GM23248 (cell line): Measurements from ENCODE around the gene PROM1. TPM values are rescaled to one million over a fixed set of nuclear protein-coding genes. Genes with fewer than 3 reads are reported as not detected.

ENCODE experiments used
- DNase-seq: peaks from one replicate; pipeline ENCODE4 v3.0.0-alpha.2; 2015
- H2AFZ ChIP-seq: fragments of 200-600 bp; sonication (generic); 2 replicates; pipeline ENCODE4 v1.6.1; 2016; ENCODE audit warnings: antibody characterized with exemption
- H3F3A ChIP-seq: fragments of 200-600 bp; sonication (generic); 2 replicates; pipeline ENCODE4 v1.6.1; 2016; ENCODE audit warnings: mild to moderate bottlenecking, antibody characterized with exemption, mixed run types; ENCODE audit not compliant: insufficient read depth
- H3K27ac ChIP-seq: fragments of 200-600 bp; sonication (generic); 2 replicates; pipeline ENCODE4 v1.5.1; 2016; ENCODE audit warnings: mild to moderate bottlenecking
- H3K27me3 ChIP-seq: fragments of 200-600 bp; sonication (generic); replicated peaks from 2 replicates; pipeline ENCODE4 v1.6.1; 2016; ENCODE audit warnings: mild to moderate bottlenecking; ENCODE audit not compliant: insufficient read depth
- H3K36me3 ChIP-seq: fragments of 200-600 bp; sonication (generic); 2 replicates; pipeline ENCODE4 v1.6.1; 2016; ENCODE audit warnings: low read depth, mild to moderate bottlenecking
- H3K4me1 ChIP-seq: fragments of 200-600 bp; sonication (generic); 2 replicates; pipeline ENCODE4 v1.6.1; 2016; ENCODE audit warnings: mild to moderate bottlenecking; ENCODE audit not compliant: insufficient read depth
- H3K4me2 ChIP-seq: fragments of 200-600 bp; sonication (generic); one replicate; pipeline ENCODE4 v1.6.1; 2016; ENCODE audit warnings: mild to moderate bottlenecking; ENCODE audit not compliant: unreplicated experiment
- H3K4me3 ChIP-seq: fragments of 200-600 bp; sonication (generic); 2 replicates; pipeline ENCODE4 v1.5.1; 2016; ENCODE audit warnings: mild to moderate bottlenecking
- H3K79me2 ChIP-seq: fragments of 200-600 bp; sonication (generic); 2 replicates; pipeline ENCODE4 v1.6.1; 2016; ENCODE audit warnings: mild to moderate bottlenecking; ENCODE audit not compliant: insufficient read depth
- H3K9ac ChIP-seq: fragments of 200-600 bp; sonication (generic); 2 replicates; pipeline ENCODE4 v1.6.1; 2016; ENCODE audit warnings: mild to moderate bottlenecking
- H3K9me2 ChIP-seq: fragments of 200-600 bp; sonication (generic); 2 replicates; pipeline ENCODE4 v1.6.1; 2016; ENCODE audit warnings: mixed run types, mild to moderate bottlenecking, moderate library complexity; ENCODE audit not compliant: insufficient read depth
- H3K9me3 ChIP-seq: fragments of 200-600 bp; sonication (generic); one replicate; pipeline ENCODE4 v1.6.1; 2017; ENCODE audit warnings: low read depth
- H4K20me1 ChIP-seq: fragments of 200-600 bp; sonication (generic); 2 replicates; pipeline ENCODE4 v1.6.0; 2016; ENCODE audit not compliant: insufficient read depth
- EZH2 ChIP-seq: fragments of 200-600 bp; sonication (generic); IDR thresholded peaks from 2 replicates; pipeline ENCODE4 v1.6.1; 2018; ENCODE audit warnings: antibody characterized with exemption, mild to moderate bottlenecking; ENCODE audit not compliant: insufficient read depth, poor library complexity, severe bottlenecking
- EZH2phosphoT487 ChIP-seq: fragments of 200-600 bp; sonication (generic); IDR thresholded peaks from 2 replicates; pipeline ENCODE4 v1.6.1; 2018; ENCODE audit warnings: antibody characterized with exemption, moderate library complexity, mild to moderate bottlenecking, low read depth; ENCODE audit not compliant: insufficient read depth
- WGBS, 2 experiments: methylation state at CpG; one replicate each; pipeline ENCODE4 v1.1.6; 2015 to 2017; ENCODE audit warnings: low lambda C conversion rate in 2 of 2, low coverage in 1 of 2; ENCODE audit errors: missing lambda C conversion rate in 2 of 2; 5-methylcytosine and 5-hydroxymethylcytosine counted together
- in situ Hi-C: fragments of 300-500 bp; cut with MboI; formaldehyde crosslinking; loops from 2 replicates; pipeline ENCODE4 v1.15.0; 2020
- polyA plus RNA-seq: library from polyadenylated mRNA; unstranded; fragments of >200 nt; fragmentation: Nextera tagmentation; extraction: Ambion mirVana; gene quantifications from 2 replicates; pipeline ENCODE4 v1.2.1, GENCODE V29; 2016
- total RNA-seq: library from RNA; depleted of rRNA; stranded (reverse); fragments of >200 nt; shearing (Covaris generic); gene quantifications from 2 replicates; pipeline ENCODE4 v1.2.3, GENCODE V29; 2014

Gene PROM1
- total and polyA plus RNA-seq, 2 experiments from 2014 or later = not detected

- H3K27ac ChIP-seq = no peak overlapping the region
Observed at GRCh38 chr4:15983610-15984009, 100.2 kb downstream of the PROM1 start.

GRCh38 chr4:15982842-15983524 is 100.8 kb downstream of the PROM1 start:
- no peaks in the 10 kb centered on the region for H3K36me3 ChIP-seq
- no peaks in the 10 kb centered on the region for H3K79me2 ChIP-seq
- peaks cover 14% of the 10 kb centered on the region for H3K27me3 ChIP-seq
- H3K4me3 ChIP-seq = no peak overlapping the region
- peak overlapping the region; percentile 13 for H3K4me2 ChIP-seq
- no peak overlapping the region for H2AFZ ChIP-seq
- no peak overlapping the region for H3K9ac ChIP-seq
- TF ChIP-seq EZH2 = no peak
- TF ChIP-seq EZH2phosphoT487 = no peak
- no peaks in the 10 kb centered on the region for H4K20me1 ChIP-seq
- H3F3A ChIP-seq = no peaks in the 10 kb centered on the region
- in situ Hi-C loops = no loop called here
- 69 to 74% methylated on average over 7 to 8 of the region's 8 CpGs for WGBS, 2 experiments
- no peaks in the 10 kb centered on the region for H3K9me2 ChIP-seq
- peak; percentile 52 for DNase-seq
- peaks cover 11% of the 10 kb centered on the region; the same call in 1 of the 2 replicates for H3K4me1 ChIP-seq
- H3K27ac ChIP-seq = no peak overlapping the region
- no peaks in the 10 kb centered on the region for H3K9me3 ChIP-seq

More at GRCh38 chr4:15983610-15984009, 100.2 kb downstream of the PROM1 start:
- Histone ChIP-seq H3K4me1 (peaks cover 11% of the 10 kb centered on the region; the same call in 1 of the 2 replicates), H3K27me3 (peaks cover 14% of the 10 kb centered on the region), H4K20me1 (no peaks in the 10 kb centered on the region), H3K79me2 (no peaks in the 10 kb centered on the region), H3K36me3 (no peaks in the 10 kb centered on the region), H2AFZ (no peak overlapping the region), H3K4me2 (peak overlapping the region; percentile 13), H3K9me2 (no peaks in the 10 kb centered on the region), H3K9ac (no peak overlapping the region), H3K4me3 (no peak overlapping the region), H3K9me3 (no peaks in the 10 kb centered on the region), H3F3A (no peaks in the 10 kb centered on the region)
- 59 to 61% methylated on average over 2 of the region's 2 CpGs for WGBS, 2 experiments
- TF ChIP-seq EZH2 (no peak), EZH2phosphoT487 (no peak)
- in situ Hi-C loops = no loop called here
- DNase-seq = peak; percentile 30

GRCh38 chr4:15976456-15977447 is 107.1 kb downstream of the PROM1 start:
- in situ Hi-C loops = no loop called here
- H3K79me2 ChIP-seq = no peaks in the 10 kb centered on the region
- no peaks in the 10 kb centered on the region for H3K36me3 ChIP-seq
- H3F3A ChIP-seq = no peaks in the 10 kb centered on the region
- no peak overlapping the region for H2AFZ ChIP-seq
- no peaks in the 10 kb centered on the region for H3K4me1 ChIP-seq
- H3K9me3 ChIP-seq = no peaks in the 10 kb centered on the region
- H3K9ac ChIP-seq = no peak overlapping the region
- peak; percentile 20 for DNase-seq
- H3K9me2 ChIP-seq = no peaks in the 10 kb centered on the region
- H3K27ac ChIP-seq = no peak overlapping the region
- no peak overlapping the region for H3K4me3 ChIP-seq
- TF ChIP-seq EZH2 (no peak), EZH2phosphoT487 (no peak)
- H3K27me3 ChIP-seq = peaks cover 45% of the 10 kb centered on the region
- WGBS, 2 experiments = 5 to 6% methylated on average over 7 of the region's 7 CpGs
- no peak overlapping the region for H3K4me2 ChIP-seq
- no peaks in the 10 kb centered on the region for H4K20me1 ChIP-seq

GRCh38 chr4:15971068-15971801 is 112.6 kb downstream of the PROM1 start:
- H2AFZ ChIP-seq = no peak overlapping the region
- H3K4me1 ChIP-seq = no peaks in the 10 kb centered on the region
- no peaks in the 10 kb centered on the region for H4K20me1 ChIP-seq
- H3K36me3 ChIP-seq = no peaks in the 10 kb centered on the region
- 60 to 68% methylated on average over 9 of the region's 9 CpGs for WGBS, 2 experiments
- H3K9me3 ChIP-seq = no peaks in the 10 kb centered on the region
- no peaks in the 10 kb centered on the region for H3K9me2 ChIP-seq
- in situ Hi-C loops = loop anchor here (25.0 kb wide), 1 partner anchor 484 kb away; no protein-coding TSS in a partner anchor
- peaks cover 52% of the 10 kb centered on the region for H3K27me3 ChIP-seq
- no peak overlapping the region for H3K27ac ChIP-seq
- H3K4me2 ChIP-seq = no peak overlapping the region
- H3K9ac ChIP-seq = no peak overlapping the region
- H3K4me3 ChIP-seq = no peak overlapping the region
- DNase-seq = no peak
- H3K79me2 ChIP-seq = no peaks in the 10 kb centered on the region
- TF ChIP-seq EZH2 = no peak
- no peak for TF ChIP-seq EZH2phosphoT487
- H3F3A ChIP-seq = no peaks in the 10 kb centered on the region
